Stimulated activated CD4-positive, alpha-beta T cell treated with anti-CD3 and anti-CD28 coated beads, Interleukin-4, amount 100 ng/mL, for 1 hour (primary cell): Measurements from ENCODE around the gene PATE4.
"Not testable (repeated sequence)": the region's sequence is repeated elsewhere in the genome, so short reads cannot be mapped to it uniquely, and the experiment has no call there.

Experiments
- DNase-seq: peaks from one replicate; pipeline ENCODE4 v3.0.0-alpha.2; 2020

Gene PATE4

GRCh38 chr11:125833016-125833415, at the start of gene PATE4:
Gene PATE4, plus strand, starts transcription at chr11:125833316. Its CDS starts 44 bp downstream, at chr11:125833360.
- DNase-seq: no peak

DNA sequence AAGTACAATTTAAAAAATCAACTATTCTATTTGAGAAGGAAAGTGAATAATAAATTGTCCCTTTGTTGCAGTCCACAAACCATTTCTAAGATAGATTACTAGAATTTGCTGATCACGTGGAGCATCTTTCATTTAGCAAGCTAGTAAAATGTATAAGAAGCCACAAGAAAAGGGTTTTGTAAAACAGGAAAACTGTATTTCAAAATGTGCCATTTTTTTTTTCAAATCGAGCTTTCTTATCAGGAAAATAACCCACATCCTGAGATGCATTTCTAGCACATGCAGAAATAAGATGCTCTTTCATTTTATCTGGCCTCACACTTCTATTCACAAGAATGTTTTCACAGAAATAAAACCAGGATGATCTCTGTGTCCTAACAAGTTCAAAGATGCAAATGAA, 48.4 kb upstream of the PATE4 start:
- DNase-seq: no peak

- no peak for DNase-seq
Measured at GRCh38 chr11:125787827-125788226, 45.3 kb upstream of the PATE4 start, which contains the start of gene PATE3. Gene PATE3, plus strand, starts transcription at chr11:125788127. Its CDS starts 25 bp downstream, at chr11:125788152.

- no peak for DNase-seq
Measured at GRCh38 chr11:125790825-125791224, 42.3 kb upstream of the PATE4 start.

DNA sequence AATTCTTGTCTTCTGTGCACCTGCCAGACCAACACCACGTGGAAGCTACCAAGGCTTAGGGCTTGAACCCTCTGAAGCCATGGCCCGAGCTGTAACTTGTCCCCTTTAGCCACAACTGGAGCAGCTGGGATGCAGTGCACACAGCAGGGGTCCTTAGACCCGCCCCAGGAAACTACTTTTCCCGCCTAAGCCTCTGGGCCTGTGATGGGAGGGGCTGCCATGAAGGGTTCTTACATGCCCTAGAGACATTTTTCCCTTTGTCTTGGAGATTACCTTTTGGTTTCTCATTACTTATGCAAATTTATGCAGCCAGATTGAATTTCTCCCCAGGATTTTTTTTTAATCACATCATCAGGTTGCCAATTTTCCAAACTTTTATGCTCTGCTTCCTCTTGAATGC, 35.5 kb upstream of the PATE4 start:
- DNase-seq: no peak

- no peak for DNase-seq
Measured at GRCh38 chr11:125799808-125800207, 33.3 kb upstream of the PATE4 start.

GRCh38 chr11:125802387-125802786, 30.7 kb upstream of the PATE4 start:
- DNase-seq: no peak

GRCh38 chr11:125807909-125808308, 25.2 kb upstream of the PATE4 start:
- DNase-seq: no peak

DNA sequence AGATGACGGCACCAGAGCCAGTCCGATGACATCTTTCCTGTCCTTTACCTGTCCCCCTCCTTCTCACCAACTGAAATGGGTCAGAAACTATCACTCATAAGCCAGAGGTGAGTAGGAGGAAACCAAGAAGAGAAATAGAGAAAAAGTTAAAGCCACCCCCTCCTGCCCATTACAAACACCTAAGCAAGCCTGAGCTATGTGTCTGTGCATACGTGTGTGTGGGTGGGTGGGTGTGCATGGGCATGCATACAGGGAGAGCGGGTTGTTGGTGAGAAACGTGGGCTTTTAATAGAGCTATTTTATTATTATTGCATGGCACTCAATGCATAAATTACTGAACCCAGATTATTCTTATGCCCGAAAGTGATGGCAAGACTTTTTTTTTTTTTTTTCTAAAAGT, 2.6 kb downstream of the PATE4 start:
- DNase-seq: no peak

GRCh38 chr11:125842321-125842948, 9.3 kb downstream of the PATE4 start:
- no peak for DNase-seq

- no peak for DNase-seq
Measured at GRCh38 chr11:125846188-125846587, 13.1 kb downstream of the PATE4 start.

DNA sequence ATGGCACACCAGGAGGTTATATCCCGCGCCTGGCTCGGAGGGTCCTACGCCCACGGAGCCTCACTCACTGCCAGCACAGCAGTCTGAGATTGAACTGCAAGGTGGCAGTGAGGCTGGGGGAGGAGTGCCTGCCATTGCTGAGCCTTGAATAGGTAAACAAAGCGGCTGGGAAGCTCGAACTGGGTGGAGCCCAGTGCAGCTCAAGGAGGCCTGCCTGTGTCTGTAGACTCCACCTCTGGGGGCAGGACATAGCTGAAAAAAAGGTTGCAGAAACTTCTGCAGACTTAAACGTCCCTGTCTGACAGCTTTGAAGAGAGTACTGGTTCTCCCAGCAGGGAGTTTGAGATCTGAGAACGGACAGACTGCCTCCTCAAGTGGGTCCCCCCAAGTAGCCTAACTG, 24.6 kb downstream of the PATE4 start:
- DNase-seq: not testable (repeated sequence)

- DNase-seq: not testable (repeated sequence)
Measured at GRCh38 chr11:125862786-125863185, 29.7 kb downstream of the PATE4 start.

GRCh38 chr11:125865354-125865753, 32.2 kb downstream of the PATE4 start:
- DNase-seq: not testable (repeated sequence)

- no peak for DNase-seq
Measured at GRCh38 chr11:125869521-125869920, 36.4 kb downstream of the PATE4 start.

- DNase-seq: peak; percentile 12
Measured at GRCh38 chr11:125871391-125872137, 38.4 kb downstream of the PATE4 start.

GRCh38 chr11:125872138-125872491, 39.0 kb downstream of the PATE4 start:
- DNase-seq: no peak

- DNase-seq: no peak
Measured at GRCh38 chr11:125873881-125874555, 40.9 kb downstream of the PATE4 start.

DNA sequence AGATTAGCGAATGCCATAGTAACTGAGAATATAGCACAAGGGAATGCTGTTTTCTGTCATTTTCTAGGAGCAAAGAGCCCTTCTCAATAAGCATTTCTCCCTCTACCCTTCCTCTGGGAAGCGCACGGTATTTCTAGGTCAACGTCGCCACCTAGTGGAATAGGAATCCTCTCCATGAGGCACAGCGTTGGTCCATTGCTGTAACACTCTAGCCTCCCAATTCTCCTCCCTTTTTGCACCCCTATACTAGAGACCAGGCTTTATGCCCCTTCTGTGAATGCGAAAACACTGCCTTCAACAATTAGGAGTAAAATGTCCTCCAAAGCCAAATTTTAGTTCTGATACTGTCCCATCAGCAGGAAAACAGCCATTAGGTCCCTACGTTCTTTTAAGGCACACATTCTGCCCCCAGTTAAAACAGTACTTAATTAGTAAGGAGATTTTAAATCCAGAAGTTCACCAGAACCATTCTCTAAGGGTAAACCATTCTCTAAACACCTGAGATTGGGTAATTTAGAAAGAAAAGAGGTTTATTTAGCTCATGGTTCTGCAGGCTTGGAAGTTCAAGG, 41.5 kb downstream of the PATE4 start:
- DNase-seq: peak; percentile 28

DNA sequence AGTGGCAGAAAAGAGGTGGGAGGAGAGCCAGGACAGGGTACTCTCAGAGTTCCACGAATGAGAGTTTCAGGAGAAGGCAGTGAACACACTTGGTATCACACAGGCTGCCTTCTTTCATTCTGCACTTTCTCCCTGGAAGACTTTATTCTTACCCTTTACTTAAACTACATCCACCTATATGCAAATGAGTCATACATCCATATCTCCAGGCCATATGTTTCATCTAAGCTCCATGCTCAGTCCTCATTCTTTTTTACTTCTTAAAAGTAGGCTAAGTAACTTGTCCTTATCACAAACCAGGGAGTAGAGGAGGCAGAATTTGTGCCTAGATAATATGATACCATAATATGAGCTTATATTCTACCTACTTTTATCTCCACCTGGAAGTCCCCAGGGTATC, 48.2 kb downstream of the PATE4 start:
- DNase-seq: no peak

DNA sequence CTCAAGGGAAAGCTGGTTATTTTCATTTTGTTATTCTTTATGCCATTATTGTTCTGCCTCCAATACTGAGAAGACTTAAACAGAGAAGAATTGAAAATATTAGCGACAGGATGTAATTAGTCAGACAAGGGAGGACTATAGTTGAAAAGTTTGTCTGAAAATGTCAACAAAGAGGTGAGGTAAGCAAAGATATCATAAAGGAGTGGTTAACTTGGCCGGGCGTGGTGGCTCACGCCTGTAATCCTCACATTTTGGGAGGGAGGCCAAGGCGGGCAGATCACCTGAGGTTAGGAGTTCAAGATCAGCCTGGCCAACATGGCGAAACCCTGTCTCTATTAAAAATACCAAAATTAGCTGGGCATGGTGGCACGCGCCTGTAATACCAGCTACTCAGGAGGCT, 50.3 kb downstream of the PATE4 start:
- DNase-seq: no peak

GRCh38 chr11:125886997-125887372, 53.9 kb downstream of the PATE4 start:
- DNase-seq: peak; percentile 36
